ENCODE results near the gene GRID1.
"Not testable (repeated sequence)": the region's sequence is repeated elsewhere in the genome, so short reads cannot be mapped to it uniquely, and the experiment has no call there.

DNA sequence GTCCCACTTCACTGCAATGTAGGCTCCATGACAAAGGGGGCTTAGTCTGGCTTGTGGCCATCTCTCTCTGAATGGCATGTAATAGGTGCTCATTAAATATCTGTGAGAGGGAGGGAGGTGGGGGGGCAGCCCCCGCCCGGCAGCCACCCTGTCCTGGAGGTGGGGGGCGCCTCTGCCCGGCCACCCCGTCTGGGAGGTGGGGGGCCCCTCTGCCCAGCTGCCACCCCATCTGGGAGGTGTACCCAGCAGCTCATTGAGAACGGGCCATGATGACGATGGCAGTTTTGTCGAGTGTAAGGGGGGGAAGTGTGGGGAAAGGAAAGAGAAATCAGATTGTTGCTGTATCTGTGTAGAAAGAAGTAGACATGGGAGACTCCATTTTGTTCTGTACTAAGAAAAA, 334.5 kb downstream of the GRID1 start:
- not testable (repeated sequence) for TF ChIP-seq EZH2 (IDR thresholded peaks at IDR 0.05; ENCODE audit: insufficient read depth, poor library complexity, severe bottlenecking); EZH2phosphoT487 (IDR thresholded peaks at IDR 0.05; ENCODE audit: insufficient read depth, low read depth)
